GM12891 (cell line): Measurements from ENCODE around the gene RAPGEF5.

Experiments used
- PAX5 ChIP-seq: IDR thresholded peaks from 2 replicates; pipeline ENCODE4 v1.6.1; 2011; ENCODE audit warnings: low read length, moderate library complexity, mild to moderate bottlenecking; ENCODE audit not compliant: insufficient read depth, severe bottlenecking
- POLR2A ChIP-seq: IDR thresholded peaks from 2 replicates; pipeline ENCODE4 v1.6.1; 2011; ENCODE audit warnings: low read depth, low read length, control low read depth
- POLR2AphosphoS5 ChIP-seq: IDR thresholded peaks from 2 replicates; pipeline ENCODE4 v1.6.1; 2011; ENCODE audit warnings: low read depth, low read length, control low read depth
- POU2F2 ChIP-seq: IDR thresholded peaks from 2 replicates; pipeline ENCODE4 v1.6.1; 2011; ENCODE audit warnings: low read depth, mild to moderate bottlenecking, control low read depth, low read length, moderate library complexity
- SPI1 ChIP-seq: IDR thresholded peaks from 2 replicates; pipeline ENCODE4 v1.6.1; 2011; ENCODE audit warnings: low read depth, low read length, control low read depth
- TAF1 ChIP-seq: IDR thresholded peaks from 2 replicates; pipeline ENCODE4 v1.6.1; 2011; ENCODE audit warnings: low read depth, low read length, control low read depth

DNA sequence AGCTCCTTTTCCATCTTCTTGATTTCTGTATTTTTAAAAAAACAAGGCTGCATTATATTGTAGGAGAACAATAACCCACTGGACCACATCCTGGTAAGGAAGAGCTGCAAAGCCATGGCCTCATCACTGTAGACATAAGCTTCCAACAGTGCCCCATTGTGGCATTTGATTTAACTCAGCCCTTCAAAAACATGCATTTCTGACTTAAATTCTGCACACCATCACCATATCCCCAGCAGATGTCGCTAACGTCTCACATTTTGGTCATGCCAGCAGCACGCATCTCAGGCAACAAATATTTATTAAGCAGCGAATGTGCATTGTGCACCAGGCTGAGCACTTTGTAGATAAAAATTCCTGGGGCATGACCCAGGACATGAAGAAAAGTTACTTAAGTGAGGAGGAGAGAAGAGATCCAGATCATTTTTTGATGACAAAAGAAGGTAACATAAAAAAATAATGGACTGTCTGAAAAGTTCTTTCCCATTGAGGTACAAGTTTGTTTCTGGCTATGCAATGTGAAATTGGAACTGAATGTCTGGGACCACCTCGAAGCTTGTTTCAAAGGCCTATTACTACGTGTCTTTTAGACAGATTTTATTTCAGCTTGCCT, 246.6 kb downstream of the RAPGEF5 start:
- no peak for TF ChIP-seq POLR2AphosphoS5
- no peak for TF ChIP-seq POLR2A
- no peak; the same call in 1 of the 2 replicates for TF ChIP-seq POU2F2
- no peak for TF ChIP-seq PAX5
- TF ChIP-seq TAF1: no peak
- TF ChIP-seq SPI1: no peak
